SK-N-SH (cell line): ENCODE results near the gene CDHR2. TPM values are rescaled to one million over a fixed set of nuclear protein-coding genes. Genes with fewer than 3 reads are reported as not detected.

ENCODE experiments used
- CTCF ChIA-PET: fragments of 300-600, 350-600 bp; formaldehyde crosslinking; extraction: SDS; loops from one replicate; lab custom pipeline; 2021; lab: Yijun Ruan, JAX
- POLR2A ChIA-PET: fragments of 350-600 bp; sonication (Branson Sonifier 250); formaldehyde crosslinking; extraction: SDS; loops from one replicate; lab custom pipeline; 2020; ENCODE audit warnings: antibody characterized with exemption, inconsistent platforms; lab: Yijun Ruan, JAX
- DNase-seq: peaks from one replicate; pipeline ENCODE4 v3.0.0; 2012
- H2AFZ ChIP-seq: fragments of 200-600 bp; sonication (generic); 2 replicates; pipeline ENCODE4 v1.8.1; 2016; ENCODE audit warnings: antibody characterized with exemption, mild to moderate bottlenecking, low read depth
- H3F3A ChIP-seq: fragments of 200-600 bp; sonication (generic); replicated peaks from 2 replicates; pipeline ENCODE3; 2016; ENCODE audit warnings: antibody characterized with exemption, mild to moderate bottlenecking; ENCODE audit not compliant: insufficient read depth
- H3K27ac ChIP-seq, 2 experiments: fragments of 200-500 bp in 1 of 2; fragments of 200-600 bp in 1 of 2; sonication (Bioruptor generic) in 1 of 2; sonication (generic), shearing (Covaris generic) in 1 of 2; 2 replicates each; pipeline versions ENCODE4 v1.5.1 to v1.6.1; 2014 to 2016; ENCODE audit warnings: low read depth in 2 of 2, inconsistent platforms in 1 of 2, low read length in 1 of 2, mild to moderate bottlenecking in 1 of 2, mixed read lengths in 1 of 2
- H3K27me3 ChIP-seq: fragments of 200-600 bp; sonication (generic), shearing (Covaris generic); 2 replicates; pipeline ENCODE4 v1.6.1; 2016; ENCODE audit warnings: mixed run types; ENCODE audit not compliant: insufficient read depth
- H3K36me3 ChIP-seq, 2 experiments: fragments of 200-500 bp in 1 of 2; fragments of 200-600 bp in 1 of 2; sonication (Bioruptor generic) in 1 of 2; sonication (generic) in 1 of 2; replicated peaks in 1 of 2; 2 replicates each; pipeline versions ENCODE3 to v1.5.1; 2014 to 2016; ENCODE audit warnings: low read length in 1 of 2, mild to moderate bottlenecking in 1 of 2; ENCODE audit not compliant: insufficient read depth in 2 of 2, control insufficient read depth in 1 of 2
- H3K4me1 ChIP-seq, 2 experiments: fragments of 200-500 bp in 1 of 2; fragments of 200-600 bp in 1 of 2; sonication (Bioruptor generic) in 1 of 2; sonication (generic), shearing (Covaris generic) in 1 of 2; 2 replicates each; pipeline versions ENCODE4 v1.5.1 to v1.6.1; 2014 to 2016; ENCODE audit warnings: low read depth in 1 of 2, low read length in 1 of 2, mixed run types in 1 of 2; ENCODE audit not compliant: insufficient read depth in 2 of 2, control insufficient read depth in 1 of 2
- H3K4me2 ChIP-seq: fragments of 200-600 bp; sonication (generic), shearing (Covaris generic); 2 replicates; pipeline ENCODE4 v1.6.1; 2017; ENCODE audit warnings: mixed run types
- H3K4me3 ChIP-seq, 2 experiments: fragments of 200-500 bp in 1 of 2; fragments of 200-600 bp in 1 of 2; sonication (Bioruptor generic) in 1 of 2; sonication (generic), shearing (Covaris generic) in 1 of 2; 2 replicates each; pipeline versions ENCODE4 v1.5.1 to v1.8.1; 2014 to 2016; ENCODE audit warnings: low read depth in 2 of 2, inconsistent platforms in 1 of 2, low read length in 1 of 2, mild to moderate bottlenecking in 1 of 2, mixed read lengths in 1 of 2, moderate library complexity in 1 of 2
- H3K79me2 ChIP-seq: fragments of 200-600 bp; sonication (generic); 2 replicates; pipeline ENCODE4 v1.8.1; 2017; ENCODE audit warnings: mild to moderate bottlenecking; ENCODE audit not compliant: insufficient read depth
- H3K9ac ChIP-seq: fragments of 200-600 bp; sonication (generic); 2 replicates; pipeline ENCODE4 v1.6.1; 2017; ENCODE audit warnings: mixed run types
- H3K9me2 ChIP-seq: fragments of 200-600 bp; sonication (generic); 2 replicates; pipeline ENCODE4 v1.6.1; 2017; ENCODE audit warnings: mixed run types
- H3K9me3 ChIP-seq: fragments of 200-600 bp; sonication (generic); 2 replicates; pipeline ENCODE4 v1.6.1; 2017; ENCODE audit warnings: mixed run types, mild to moderate bottlenecking, moderate library complexity
- H4K20me1 ChIP-seq: fragments of 200-600 bp; sonication (generic); 2 replicates; pipeline ENCODE4 v1.6.1; 2017; ENCODE audit warnings: mild to moderate bottlenecking, mixed run types; ENCODE audit not compliant: insufficient read depth
- CHD2 ChIP-seq: fragments of 150-350 bp; IDR thresholded peaks from 2 replicates; pipeline ENCODE4 v1.6.1; 2018; ENCODE audit warnings: low read length; ENCODE audit not compliant: partially characterized antibody
- ELF1 ChIP-seq: IDR thresholded peaks from 2 replicates; pipeline ENCODE4 v1.4.0; 2012
- EP300 ChIP-seq, 2 experiments: IDR thresholded peaks; 2 replicates each; pipeline versions ENCODE4 v1.4.0 to v1.6.1; 2012; ENCODE audit warnings: borderline replicate concordance in 1 of 2, low read depth in 1 of 2, low read length in 1 of 2
- EZH2phosphoT487 ChIP-seq: fragments of 200-600 bp; sonication (generic); IDR thresholded peaks from 2 replicates; pipeline ENCODE4 v1.6.1; 2017; ENCODE audit warnings: low read depth, mixed run types, mild to moderate bottlenecking, antibody characterized with exemption, moderate library complexity, borderline replicate concordance
- FOSL2 ChIP-seq: IDR thresholded peaks from 2 replicates; pipeline ENCODE4 v1.4.0; 2012; ENCODE audit warnings: low read depth, mild to moderate bottlenecking, moderate library complexity, borderline replicate concordance
- FOXJ3 ChIP-seq: sonication (generic); formaldehyde crosslinking; IDR thresholded peaks from 2 replicates; pipeline ENCODE4 v1.5.1; 2020; ENCODE audit warnings: mild to moderate bottlenecking, missing genetic modification reagents
- GABPA ChIP-seq: IDR thresholded peaks from 2 replicates; pipeline ENCODE4 v1.4.0; 2012; ENCODE audit warnings: low read depth, mild to moderate bottlenecking
- JUND ChIP-seq: IDR thresholded peaks from 2 replicates; pipeline ENCODE4 v1.4.0; 2012
- NRF1 ChIP-seq: IDR thresholded peaks from 2 replicates; pipeline ENCODE4 v1.6.1; 2012; ENCODE audit warnings: low read depth, mild to moderate bottlenecking, low read length
- RCOR1 ChIP-seq: fragments of 150-350 bp; IDR thresholded peaks from 2 replicates; pipeline ENCODE4 v1.6.1; 2017; ENCODE audit warnings: antibody characterized with exemption, low read length
- RFX5 ChIP-seq: IDR thresholded peaks from 2 replicates; pipeline ENCODE4 v1.6.1; 2012; ENCODE audit warnings: mild to moderate bottlenecking, improper control_type of control experiment, low read length
- SIN3A ChIP-seq: IDR thresholded peaks from 2 replicates; pipeline ENCODE4 v1.6.1; 2012; ENCODE audit warnings: low read depth, mild to moderate bottlenecking, low read length, moderate library complexity, borderline replicate concordance
- YY1 ChIP-seq: IDR thresholded peaks from 2 replicates; pipeline ENCODE4 v1.4.0; 2012; ENCODE audit warnings: low read depth, mild to moderate bottlenecking
- WGBS: methylation state at CpG from one replicate; pipeline ENCODE4 v1.1.6; 2017; ENCODE audit warnings: low lambda C conversion rate; 5-methylcytosine and 5-hydroxymethylcytosine counted together
- polyA plus RNA-seq, 3 experiments: library from polyadenylated mRNA; depleted of rRNA; stranded (reverse); fragments of >200 nt; gene quantifications; 2 replicates each; pipeline ENCODE4 v1.2.3, GENCODE V29; 2012
- TF ChIP-seq, protein P1 (sequence below): IDR thresholded peaks from 2 replicates; pipeline ENCODE4 v1.4.0; 2012; ENCODE audit warnings: low read depth, borderline replicate concordance
- TF ChIP-seq, protein P2 (sequence below): IDR thresholded peaks from 2 replicates; pipeline ENCODE4; 2012
- TF ChIP-seq, protein P3 (sequence below): fragments of 200-600 bp; sonication (generic); IDR thresholded peaks from 2 replicates; pipeline ENCODE4 v1.6.1; 2017; ENCODE audit warnings: antibody characterized with exemption, mild to moderate bottlenecking, moderate library complexity

CDHR2 gene
- polyA plus RNA-seq, 1 of the 3 experiments (the other 2 are of a cell fraction) = not detected

DNA sequence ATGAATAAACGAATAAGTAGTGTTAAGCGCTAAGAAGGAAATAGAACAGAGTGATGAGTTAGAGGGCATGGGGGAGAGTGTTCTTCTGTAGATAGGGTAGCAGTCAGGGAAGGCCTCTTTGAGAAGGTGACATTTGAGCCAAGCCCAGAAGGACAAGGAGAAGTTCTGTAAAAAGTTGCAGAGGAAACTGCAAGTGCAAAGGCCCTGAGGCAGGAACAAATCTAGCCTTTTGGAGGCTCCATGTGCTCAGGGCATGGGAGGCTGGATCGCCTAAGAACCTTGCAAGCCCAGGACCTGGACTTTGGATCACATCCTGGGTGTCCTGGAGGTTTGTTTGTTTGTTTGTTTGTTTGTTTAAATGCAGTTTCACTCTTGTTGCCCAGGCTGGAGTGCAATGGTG, 89.3 kb downstream of the CDHR2 start:
- H3F3A ChIP-seq = no peaks in the 10 kb centered on the region
- no peaks in the 10 kb centered on the region for H3K9me3 ChIP-seq
- no peaks in the 10 kb centered on the region for H3K9me2 ChIP-seq
- H3K9ac ChIP-seq = no peak overlapping the region
- H3K4me3 ChIP-seq = no peak overlapping the region
- H4K20me1 ChIP-seq = no peaks in the 10 kb centered on the region
- no peaks in the 10 kb centered on the region for H3K36me3 ChIP-seq
- no peak for DNase-seq
- WGBS = 79% methylated on average over 3 of the region's 3 CpGs
- ChIA-PET POLR2A (interaction anchor here (1.0 kb wide), 1 partner anchor 9 kb away, joined by 3 read pairs; the partner anchor contains the start of gene TSPAN17), CTCF (interaction anchor here (2.1 kb wide), 1 partner anchor 17 kb away, joined by 6 read pairs; no protein-coding TSS in a partner anchor)
- TF ChIP-seq NRF1 (no peak), YY1 (no peak), RCOR1 (no peak), FOSL2 (no peak), GABPA (no peak), EP300 (IDR thresholded peaks at IDR 0.05; ENCODE audit: borderline replicate concordance in 1 of 2, low read depth in 1 of 2, low read length in 1 of 2) (no peak), SIN3A (no peak), RFX5 (no peak), FOXJ3 (CRISPR knock-in tag) (no peak), CHD2 (no peak), EZH2phosphoT487 (no peak), JUND (no peak), ELF1 (no peak)
- TF ChIP-seq, protein P1, sequence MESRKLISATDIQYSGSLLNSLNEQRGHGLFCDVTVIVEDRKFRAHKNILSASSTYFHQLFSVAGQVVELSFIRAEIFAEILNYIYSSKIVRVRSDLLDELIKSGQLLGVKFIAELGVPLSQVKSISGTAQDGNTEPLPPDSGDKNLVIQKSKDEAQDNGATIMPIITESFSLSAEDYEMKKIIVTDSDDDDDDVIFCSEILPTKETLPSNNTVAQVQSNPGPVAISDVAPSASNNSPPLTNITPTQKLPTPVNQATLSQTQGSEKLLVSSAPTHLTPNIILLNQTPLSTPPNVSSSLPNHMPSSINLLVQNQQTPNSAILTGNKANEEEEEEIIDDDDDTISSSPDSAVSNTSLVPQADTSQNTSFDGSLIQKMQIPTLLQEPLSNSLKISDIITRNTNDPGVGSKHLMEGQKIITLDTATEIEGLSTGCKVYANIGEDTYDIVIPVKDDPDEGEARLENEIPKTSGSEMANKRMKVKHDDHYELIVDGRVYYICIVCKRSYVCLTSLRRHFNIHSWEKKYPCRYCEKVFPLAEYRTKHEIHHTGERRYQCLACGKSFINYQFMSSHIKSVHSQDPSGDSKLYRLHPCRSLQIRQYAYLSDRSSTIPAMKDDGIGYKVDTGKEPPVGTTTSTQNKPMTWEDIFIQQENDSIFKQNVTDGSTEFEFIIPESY = no peak
- TF ChIP-seq, protein P2, sequence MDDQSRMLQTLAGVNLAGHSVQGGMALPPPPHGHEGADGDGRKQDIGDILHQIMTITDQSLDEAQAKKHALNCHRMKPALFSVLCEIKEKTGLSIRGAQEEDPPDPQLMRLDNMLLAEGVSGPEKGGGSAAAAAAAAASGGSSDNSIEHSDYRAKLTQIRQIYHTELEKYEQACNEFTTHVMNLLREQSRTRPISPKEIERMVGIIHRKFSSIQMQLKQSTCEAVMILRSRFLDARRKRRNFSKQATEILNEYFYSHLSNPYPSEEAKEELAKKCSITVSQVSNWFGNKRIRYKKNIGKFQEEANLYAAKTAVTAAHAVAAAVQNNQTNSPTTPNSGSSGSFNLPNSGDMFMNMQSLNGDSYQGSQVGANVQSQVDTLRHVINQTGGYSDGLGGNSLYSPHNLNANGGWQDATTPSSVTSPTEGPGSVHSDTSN = no peak
- TF ChIP-seq, protein P3, sequence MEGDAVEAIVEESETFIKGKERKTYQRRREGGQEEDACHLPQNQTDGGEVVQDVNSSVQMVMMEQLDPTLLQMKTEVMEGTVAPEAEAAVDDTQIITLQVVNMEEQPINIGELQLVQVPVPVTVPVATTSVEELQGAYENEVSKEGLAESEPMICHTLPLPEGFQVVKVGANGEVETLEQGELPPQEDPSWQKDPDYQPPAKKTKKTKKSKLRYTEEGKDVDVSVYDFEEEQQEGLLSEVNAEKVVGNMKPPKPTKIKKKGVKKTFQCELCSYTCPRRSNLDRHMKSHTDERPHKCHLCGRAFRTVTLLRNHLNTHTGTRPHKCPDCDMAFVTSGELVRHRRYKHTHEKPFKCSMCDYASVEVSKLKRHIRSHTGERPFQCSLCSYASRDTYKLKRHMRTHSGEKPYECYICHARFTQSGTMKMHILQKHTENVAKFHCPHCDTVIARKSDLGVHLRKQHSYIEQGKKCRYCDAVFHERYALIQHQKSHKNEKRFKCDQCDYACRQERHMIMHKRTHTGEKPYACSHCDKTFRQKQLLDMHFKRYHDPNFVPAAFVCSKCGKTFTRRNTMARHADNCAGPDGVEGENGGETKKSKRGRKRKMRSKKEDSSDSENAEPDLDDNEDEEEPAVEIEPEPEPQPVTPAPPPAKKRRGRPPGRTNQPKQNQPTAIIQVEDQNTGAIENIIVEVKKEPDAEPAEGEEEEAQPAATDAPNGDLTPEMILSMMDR = no peak
- TF ChIP-seq, all 33 proteins: peak for 0
- H3K27ac ChIP-seq = no peak overlapping the region
- H2AFZ ChIP-seq = no peak overlapping the region
- H3K79me2 ChIP-seq = no peaks in the 10 kb centered on the region
- peaks cover 14% of the 10 kb centered on the region; the same call in 1 of the 2 replicates for H3K27me3 ChIP-seq
- no peaks in the 10 kb centered on the region; a peak in 1 of 4 replicates for H3K4me1 ChIP-seq
- H3K4me2 ChIP-seq = no peak overlapping the region
